NCI-H446 treated with DMSO at 0.1 percent for 48 hours (cell line): ENCODE results near the gene IL2RA.

ENCODE experiments used
- DNase-seq: peaks from one replicate; lab custom pipeline; 2025; lab: John Stamatoyannopoulos, UW

The IL2RA gene

GRCh38 chr10:6038071-6038631 lies 24.0 kb downstream of the IL2RA start:
- no peak for DNase-seq

GRCh38 chr10:6037422-6037821 lies 24.7 kb downstream of the IL2RA start:
- DNase-seq = no peak

GRCh38 chr10:6036861-6037321 lies 25.3 kb downstream of the IL2RA start:
- DNase-seq = no peak

- no peak for DNase-seq
These were observed 26.1 kb downstream of the IL2RA start for GRCh38 chr10:6035931-6036575.

GRCh38 chr10:6035101-6035834 lies 26.9 kb downstream of the IL2RA start:
- no peak for DNase-seq

GRCh38 chr10:6034371-6034770 lies 27.8 kb downstream of the IL2RA start:
- no peak for DNase-seq

GRCh38 chr10:6033954-6034353 lies 28.2 kb downstream of the IL2RA start:
- no peak for DNase-seq

- DNase-seq = no peak
These were observed 31.2 kb downstream of the IL2RA start for GRCh38 chr10:6030940-6031339.

GRCh38 chr10:6030217-6030616 lies 31.9 kb downstream of the IL2RA start:
- no peak for DNase-seq

GRCh38 chr10:6027929-6028328 lies 34.2 kb downstream of the IL2RA start:
- DNase-seq = no peak

GRCh38 chr10:6025683-6026255 lies 36.4 kb downstream of the IL2RA start:
- no peak for DNase-seq

GRCh38 chr10:6024334-6024682 lies 37.9 kb downstream of the IL2RA start:
- no peak for DNase-seq

GRCh38 chr10:6023661-6024333 lies 38.4 kb downstream of the IL2RA start:
- DNase-seq = no peak

- DNase-seq = no peak
These were observed 39.5 kb downstream of the IL2RA start for GRCh38 chr10:6022660-6023059.

- DNase-seq = no peak
These were observed 41.3 kb downstream of the IL2RA start for GRCh38 chr10:6020826-6021225.

GRCh38 chr10:6019796-6020195 lies 42.4 kb downstream of the IL2RA start:
- no peak for DNase-seq

- no peak for DNase-seq
These were observed 43.0 kb downstream of the IL2RA start for GRCh38 chr10:6019010-6019782.

- no peak for DNase-seq
These were observed 43.7 kb downstream of the IL2RA start for GRCh38 chr10:6018422-6018821.

GRCh38 chr10:6017781-6018354 lies 44.3 kb downstream of the IL2RA start:
- DNase-seq = no peak

- DNase-seq = no peak
These were observed 47.9 kb downstream of the IL2RA start for GRCh38 chr10:6014241-6014761.
